HL-60 (cell line): ENCODE measurements around the gene IL31RA.

Source experiments
- CTCF ChIP-seq: IDR thresholded peaks from one replicate; pipeline ENCODE4 v1.5.1; 2011; ENCODE audit warnings: low read length, control low read depth, inconsistent platforms; ENCODE audit not compliant: insufficient read depth
- GABPA ChIP-seq: IDR thresholded peaks from 2 replicates; pipeline ENCODE4 v1.6.1; 2012; ENCODE audit warnings: low read depth
- POLR2AphosphoS5 ChIP-seq: IDR thresholded peaks from 2 replicates; pipeline ENCODE4 v1.6.1; 2012; ENCODE audit warnings: low read depth
- SPI1 ChIP-seq: IDR thresholded peaks from 2 replicates; pipeline ENCODE4 v1.6.1; 2012; ENCODE audit warnings: low read depth, mild to moderate bottlenecking, borderline replicate concordance
- TF ChIP-seq, protein P1 (sequence below): IDR thresholded peaks from 2 replicates; pipeline ENCODE4 v1.6.1; 2012; ENCODE audit warnings: low read depth; ENCODE audit not compliant: insufficient replicate concordance

- TF ChIP-seq CTCF (no peak), GABPA (no peak), POLR2AphosphoS5 (no peak), SPI1 (no peak)
- TF ChIP-seq, protein P1, sequence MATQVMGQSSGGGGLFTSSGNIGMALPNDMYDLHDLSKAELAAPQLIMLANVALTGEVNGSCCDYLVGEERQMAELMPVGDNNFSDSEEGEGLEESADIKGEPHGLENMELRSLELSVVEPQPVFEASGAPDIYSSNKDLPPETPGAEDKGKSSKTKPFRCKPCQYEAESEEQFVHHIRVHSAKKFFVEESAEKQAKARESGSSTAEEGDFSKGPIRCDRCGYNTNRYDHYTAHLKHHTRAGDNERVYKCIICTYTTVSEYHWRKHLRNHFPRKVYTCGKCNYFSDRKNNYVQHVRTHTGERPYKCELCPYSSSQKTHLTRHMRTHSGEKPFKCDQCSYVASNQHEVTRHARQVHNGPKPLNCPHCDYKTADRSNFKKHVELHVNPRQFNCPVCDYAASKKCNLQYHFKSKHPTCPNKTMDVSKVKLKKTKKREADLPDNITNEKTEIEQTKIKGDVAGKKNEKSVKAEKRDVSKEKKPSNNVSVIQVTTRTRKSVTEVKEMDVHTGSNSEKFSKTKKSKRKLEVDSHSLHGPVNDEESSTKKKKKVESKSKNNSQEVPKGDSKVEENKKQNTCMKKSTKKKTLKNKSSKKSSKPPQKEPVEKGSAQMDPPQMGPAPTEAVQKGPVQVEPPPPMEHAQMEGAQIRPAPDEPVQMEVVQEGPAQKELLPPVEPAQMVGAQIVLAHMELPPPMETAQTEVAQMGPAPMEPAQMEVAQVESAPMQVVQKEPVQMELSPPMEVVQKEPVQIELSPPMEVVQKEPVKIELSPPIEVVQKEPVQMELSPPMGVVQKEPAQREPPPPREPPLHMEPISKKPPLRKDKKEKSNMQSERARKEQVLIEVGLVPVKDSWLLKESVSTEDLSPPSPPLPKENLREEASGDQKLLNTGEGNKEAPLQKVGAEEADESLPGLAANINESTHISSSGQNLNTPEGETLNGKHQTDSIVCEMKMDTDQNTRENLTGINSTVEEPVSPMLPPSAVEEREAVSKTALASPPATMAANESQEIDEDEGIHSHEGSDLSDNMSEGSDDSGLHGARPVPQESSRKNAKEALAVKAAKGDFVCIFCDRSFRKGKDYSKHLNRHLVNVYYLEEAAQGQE, result no peak
These were observed 21.2 kb upstream of the IL31RA start for GRCh38 chr5:55829956-55830355.
